Peyer's patch (tissue), 4 donors: ENCODE data around the gene SULT2B1. TPM values are rescaled to one million over a fixed set of nuclear protein-coding genes. Genes with fewer than 3 reads are reported as not detected.

Experiments
- DNase-seq, 3 donors: peaks; one replicate each; pipeline ENCODE4 v3.0.0-alpha.2; 2017 to 2019
- H3K27ac ChIP-seq, 4 donors: fragments of 200-600 bp; sonication (generic); one replicate each; pipeline ENCODE4 v1.5.1; 2016 to 2019
- H3K27me3 ChIP-seq, 2 donors: fragments of 200-600 bp; sonication (generic); one replicate each; pipeline ENCODE4 v1.5.1; 2019
- H3K36me3 ChIP-seq, 3 donors: fragments of 200-600 bp; sonication (generic); one replicate each; pipeline ENCODE4 v1.5.1; 2016 to 2019
- H3K4me1 ChIP-seq, 4 donors: fragments of 200-600 bp; sonication (generic); one replicate each; pipeline ENCODE4 v1.5.1; 2016 to 2019
- H3K4me3 ChIP-seq, 4 donors: fragments of 200-600 bp; sonication (generic); 1 replicate in 3 of 4; 2 replicates in 1 of 4; pipeline ENCODE4 v1.5.1; 2016 to 2019; ENCODE audit warnings: mild to moderate bottlenecking in 1 of 4
- H3K9me3 ChIP-seq, 4 donors: fragments of 200-600 bp; sonication (generic); one replicate each; pipeline ENCODE4 v1.5.1; 2016 to 2019; ENCODE audit warnings: mild to moderate bottlenecking in 1 of 4
- POLR2A ChIP-seq, 2 donors: fragments of 450-650 bp; IDR thresholded peaks; one replicate each; pipeline ENCODE4 v1.5.1; 2017; ENCODE audit warnings: antibody characterized with exemption in 2 of 2, mild to moderate bottlenecking in 2 of 2, moderate library complexity in 2 of 2
- total RNA-seq, 4 donors: library from RNA; depleted of rRNA; stranded (reverse); fragments of >200 nt; gene quantifications; one replicate each; pipeline ENCODE4 v1.1.0, GENCODE V29; 2016
- TF ChIP-seq, protein P1 (sequence below), 6 experiments: fragments of 450-650 bp in 4 of 6; fragments of 200-600 bp in 2 of 6; sonication (generic) in 1 of 6; IDR thresholded peaks; one replicate each; pipeline ENCODE4 v1.5.1; 2017 to 2019; ENCODE audit warnings: antibody characterized with exemption in 6 of 6, mild to moderate bottlenecking in 3 of 6, moderate library complexity in 1 of 6

The SULT2B1 gene
- 10 to 100 TPM in 1 of 4 donors, 1 to 10 TPM in 3; 2.5 to 14.6 (median 5.9) TPM for total RNA-seq

DNA sequence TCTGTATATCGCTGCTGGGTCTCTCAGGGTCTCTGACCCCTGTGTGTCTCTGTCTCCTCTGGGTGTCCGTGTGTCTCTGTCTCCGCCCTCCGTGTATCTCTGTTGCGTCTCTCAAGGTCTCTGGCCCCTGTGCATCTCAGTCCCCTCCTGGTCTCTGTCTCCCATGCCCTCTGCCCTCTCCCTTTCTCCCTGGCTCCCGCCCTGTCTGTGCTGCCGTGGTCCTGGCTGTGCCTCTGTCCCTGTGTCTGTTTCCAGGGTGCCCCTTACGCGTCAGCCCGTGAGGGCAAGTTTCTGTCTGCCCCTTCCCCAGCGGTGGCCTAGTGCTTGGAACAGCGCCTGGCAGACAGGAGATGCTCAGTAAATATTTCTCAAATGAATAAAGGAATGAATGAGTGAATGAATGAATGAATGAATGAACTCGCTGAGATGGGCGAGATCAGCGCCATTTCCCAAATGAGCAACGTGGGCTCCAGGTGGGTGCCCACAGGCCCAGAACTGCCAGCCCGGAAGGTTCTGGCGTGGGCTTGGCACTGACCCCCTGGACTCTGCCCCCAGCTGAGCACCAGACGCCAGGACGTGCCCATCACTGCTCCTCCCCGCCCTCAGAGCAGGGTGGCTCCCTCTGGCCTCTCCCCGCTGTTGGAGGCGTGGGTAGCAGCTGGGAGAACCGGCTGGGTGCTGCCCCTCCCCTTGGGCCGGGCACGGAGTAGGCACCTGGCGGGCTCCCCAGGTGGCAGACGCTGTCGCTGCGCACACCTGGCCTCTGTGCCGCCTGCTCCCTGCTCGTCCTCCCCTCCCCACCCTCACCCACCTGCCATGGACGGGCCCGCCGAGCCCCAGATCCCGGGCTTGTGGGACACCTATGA is at the start of gene SULT2B1:
TSS of gene SULT2B1 (plus strand) at position 736 of the 866 bp plus-strand sequence. CDS start at position 817, 81 bp downstream.
- no peaks in the 10 kb centered on the region for H3K9me3 ChIP-seq
- H3K36me3 ChIP-seq, result no peaks in the 10 kb centered on the region
- H3K4me3 ChIP-seq, result peak within 1 kb of the TSS in 2 of 4 donors; percentile 37 to 40
- TF ChIP-seq, protein P1, sequence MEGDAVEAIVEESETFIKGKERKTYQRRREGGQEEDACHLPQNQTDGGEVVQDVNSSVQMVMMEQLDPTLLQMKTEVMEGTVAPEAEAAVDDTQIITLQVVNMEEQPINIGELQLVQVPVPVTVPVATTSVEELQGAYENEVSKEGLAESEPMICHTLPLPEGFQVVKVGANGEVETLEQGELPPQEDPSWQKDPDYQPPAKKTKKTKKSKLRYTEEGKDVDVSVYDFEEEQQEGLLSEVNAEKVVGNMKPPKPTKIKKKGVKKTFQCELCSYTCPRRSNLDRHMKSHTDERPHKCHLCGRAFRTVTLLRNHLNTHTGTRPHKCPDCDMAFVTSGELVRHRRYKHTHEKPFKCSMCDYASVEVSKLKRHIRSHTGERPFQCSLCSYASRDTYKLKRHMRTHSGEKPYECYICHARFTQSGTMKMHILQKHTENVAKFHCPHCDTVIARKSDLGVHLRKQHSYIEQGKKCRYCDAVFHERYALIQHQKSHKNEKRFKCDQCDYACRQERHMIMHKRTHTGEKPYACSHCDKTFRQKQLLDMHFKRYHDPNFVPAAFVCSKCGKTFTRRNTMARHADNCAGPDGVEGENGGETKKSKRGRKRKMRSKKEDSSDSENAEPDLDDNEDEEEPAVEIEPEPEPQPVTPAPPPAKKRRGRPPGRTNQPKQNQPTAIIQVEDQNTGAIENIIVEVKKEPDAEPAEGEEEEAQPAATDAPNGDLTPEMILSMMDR (IDR thresholded peaks at IDR 0.05), result peak in 2 of 6 experiments; percentile 19 to 25
- TF ChIP-seq POLR2A (IDR thresholded peaks at IDR 0.05), result peak; percentile 30 to 79
- no peaks in the 10 kb centered on the region for H3K27me3 ChIP-seq
- peak in 2 of 3 donors; percentile 89 to 94 for DNase-seq
- H3K4me1 ChIP-seq, result peaks cover 0 to 41% (median 1%) of the 10 kb centered on the region in 4 donors
- H3K27ac ChIP-seq, result peak within 1 kb of the TSS in 3 of 4 donors; percentile 32 to 88 (median 74)

DNA sequence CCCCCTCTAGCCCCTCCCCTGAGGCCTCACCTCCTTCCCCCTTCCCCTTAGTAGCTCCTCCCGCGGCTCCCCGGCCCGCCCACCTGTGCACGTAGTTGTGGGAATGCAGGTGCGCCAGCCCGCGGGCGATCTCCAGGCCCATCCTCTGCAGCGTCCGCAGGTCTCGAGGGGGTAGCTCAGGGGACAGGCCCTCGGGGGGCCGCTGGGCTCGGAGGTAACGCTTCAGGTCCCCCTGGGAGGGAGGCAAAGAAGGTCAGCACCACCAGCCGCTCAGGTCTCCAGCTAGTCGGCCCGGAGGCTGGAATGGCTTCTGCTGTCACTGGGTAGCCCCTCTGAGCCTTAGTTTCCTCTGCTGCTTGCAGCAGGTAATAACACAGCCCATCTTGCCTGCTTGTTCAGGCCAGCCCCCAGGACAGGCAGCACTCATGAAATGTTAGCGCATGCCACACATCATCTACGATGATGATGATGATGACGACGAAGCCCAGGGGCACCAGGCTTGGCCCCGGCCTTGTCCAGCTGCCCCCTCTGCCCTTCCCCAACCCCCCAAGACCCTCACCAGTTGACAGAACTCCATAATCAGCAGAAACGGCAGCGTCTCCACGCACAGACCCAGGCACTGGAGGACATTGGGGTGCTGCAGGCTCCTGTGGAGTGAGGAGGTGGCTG is 49.5 kb upstream of the SULT2B1 start:
- Histone ChIP-seq H3K27ac (peak overlapping the region in 3 of 4 donors; percentile 7 to 46 (median 17)), H3K4me1 (peaks cover 0 to 10% (median 2%) of the 10 kb centered on the region in 4 donors), H3K27me3 (no peaks in the 10 kb centered on the region), H3K36me3 (no peaks in the 10 kb centered on the region), H3K4me3 (peak overlapping the region in 3 of 4 donors; percentile 22 to 45 (median 24)), H3K9me3 (no peaks in the 10 kb centered on the region)
- DNase-seq, result no peak
- peak in 1 of 2 donors; percentile 27 for TF ChIP-seq POLR2A (IDR thresholded peaks at IDR 0.05)
- TF ChIP-seq, protein P1 (IDR thresholded peaks at IDR 0.05), result no peak

DNA sequence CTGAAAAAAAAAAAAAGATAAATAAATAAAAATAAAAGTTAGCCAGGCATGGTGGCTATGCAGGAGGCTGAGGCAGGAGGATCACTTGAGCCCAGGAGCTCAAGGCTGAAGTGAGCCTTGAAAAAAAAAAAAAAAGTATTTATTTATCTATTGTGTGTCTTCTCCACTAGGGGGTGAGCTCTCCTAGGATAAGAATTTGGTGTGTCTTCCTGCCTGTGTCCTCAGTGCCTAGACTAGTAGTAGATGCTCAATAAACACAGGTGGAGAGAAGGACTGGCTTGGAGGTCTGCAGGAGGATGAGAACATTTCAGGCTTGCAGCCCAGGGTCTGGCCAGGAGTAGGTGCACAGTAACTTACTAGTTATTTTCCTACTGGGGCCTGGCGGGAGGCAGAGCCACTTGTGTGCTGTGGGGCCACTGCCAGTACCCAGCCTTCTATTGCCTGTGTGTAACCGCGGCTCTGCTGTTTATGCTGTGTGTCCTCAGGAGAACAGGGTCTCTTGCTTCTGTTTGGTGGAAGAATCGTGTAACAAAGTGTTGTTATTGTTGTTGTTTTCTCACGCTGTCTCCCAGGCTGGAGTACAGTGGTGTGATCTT is 45.7 kb upstream of the SULT2B1 start:
- Histone ChIP-seq H3K4me3 (no peak overlapping the region), H3K36me3 (no peaks in the 10 kb centered on the region), H3K9me3 (no peaks in the 10 kb centered on the region), H3K27me3 (peaks cover 0 to under 1% of the 10 kb centered on the region in 2 donors), H3K4me1 (peaks cover 0 to 7% (median 2%) of the 10 kb centered on the region in 4 donors), H3K27ac (no peak overlapping the region)
- TF ChIP-seq POLR2A (IDR thresholded peaks at IDR 0.05), result no peak
- TF ChIP-seq, protein P1 (IDR thresholded peaks at IDR 0.05), result peak in 5 of 6 experiments; percentile 48 to 81 (median 77)
- DNase-seq, result no peak

DNA sequence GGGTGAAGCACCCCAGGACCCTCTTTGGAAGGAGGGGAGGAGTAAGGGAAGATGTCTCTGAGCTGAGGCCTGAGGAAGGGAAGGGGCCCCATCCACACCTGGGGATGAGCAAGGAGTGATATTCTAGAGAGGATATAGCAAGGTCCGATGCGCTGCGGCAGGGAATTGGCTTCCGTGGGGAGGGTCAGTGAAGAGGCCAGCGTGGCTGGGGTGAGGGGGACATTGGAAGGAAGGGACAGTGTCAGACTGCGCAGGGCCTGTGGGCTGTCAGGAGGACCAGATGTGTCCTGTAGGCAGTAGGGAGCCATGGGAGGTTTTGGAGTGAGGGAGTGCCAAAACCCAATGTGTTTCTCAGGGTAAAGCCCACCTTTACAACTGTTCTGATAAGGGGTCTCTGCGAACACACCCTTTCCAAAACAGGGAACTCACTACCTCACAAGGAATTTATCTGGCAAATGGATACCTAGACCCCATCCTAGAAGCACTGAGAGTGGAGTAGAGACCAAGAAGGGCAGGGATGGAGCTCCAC is 44.0 kb upstream of the SULT2B1 start:
- no peak overlapping the region for H3K27ac ChIP-seq
- H3K36me3 ChIP-seq, result no peaks in the 10 kb centered on the region
- H3K4me1 ChIP-seq, result peaks cover 0 to 17% (median 5%) of the 10 kb centered on the region in 4 donors
- peaks cover 0 to 9% of the 10 kb centered on the region in 2 donors for H3K27me3 ChIP-seq
- DNase-seq, result no peak
- H3K9me3 ChIP-seq, result no peaks in the 10 kb centered on the region
- H3K4me3 ChIP-seq, result no peak overlapping the region
- no peak for TF ChIP-seq POLR2A (IDR thresholded peaks at IDR 0.05)
- TF ChIP-seq, protein P1 (IDR thresholded peaks at IDR 0.05), result no peak
